ENCODE results near the gene ATP8A1.
"Not testable (repeated sequence)": the region's sequence is repeated elsewhere in the genome, so short reads cannot be mapped to it uniquely, and the experiment has no call there.

ATP8A1 gene

GRCh38 chr4:42656944-42657792 lies at the start of gene ATP8A1:
Gene ATP8A1 (minus strand): TSS chr4:42657105. CDS start chr4:42656873, 232 bp downstream.
- Histone ChIP-seq H3K4me1 (ENCODE audit: control insufficient read depth in 1 of 2, insufficient read depth in 2 of 2, low read length in 2 of 2) (peaks cover 26% of the 10 kb centered on the region in 2 donors), H3K36me3 (ENCODE audit: control insufficient read depth in 1 of 2, insufficient read depth in 2 of 2, low read length in 2 of 2) (no peaks in the 10 kb centered on the region), H3K4me3 (ENCODE audit: low read depth in 1 of 2, low read length in 2 of 2) (peak within 1 kb of the TSS; percentile 87 to 99), H3K27me3 (ENCODE audit: low read depth, low read length) (no peaks in the 10 kb centered on the region), H3K27ac (ENCODE audit: low read length) (peak within 1 kb of the TSS; percentile 91), H3K9me3 (ENCODE audit: control insufficient read depth in 1 of 2, low read length in 2 of 2) (no peaks in the 10 kb centered on the region)

GRCh38 chr4:42706086-42706485 lies 49.2 kb upstream of the ATP8A1 start:
- no peaks in the 10 kb centered on the region for H3K27me3 ChIP-seq (ENCODE audit: low read depth, low read length)
- H3K4me3 ChIP-seq (ENCODE audit: low read depth in 1 of 2, low read length in 2 of 2), result no peak overlapping the region
- no peak overlapping the region for H3K27ac ChIP-seq (ENCODE audit: low read length)
- no peaks in the 10 kb centered on the region for H3K9me3 ChIP-seq (ENCODE audit: control insufficient read depth in 1 of 2, low read length in 2 of 2)
- no peaks in the 10 kb centered on the region for H3K36me3 ChIP-seq (ENCODE audit: control insufficient read depth in 1 of 2, insufficient read depth in 2 of 2, low read length in 2 of 2)
- H3K4me1 ChIP-seq (ENCODE audit: control insufficient read depth in 1 of 2, insufficient read depth in 2 of 2, low read length in 2 of 2), result no peaks in the 10 kb centered on the region

- no peaks in the 10 kb centered on the region for H3K9me3 ChIP-seq (ENCODE audit: control insufficient read depth in 1 of 2, low read length in 2 of 2)
- H3K27me3 ChIP-seq (ENCODE audit: low read depth, low read length), result no peaks in the 10 kb centered on the region
- H3K4me1 ChIP-seq (ENCODE audit: control insufficient read depth in 1 of 2, insufficient read depth in 2 of 2, low read length in 2 of 2), result no peaks in the 10 kb centered on the region
- H3K27ac ChIP-seq (ENCODE audit: low read length), result no peak overlapping the region
- no peak overlapping the region for H3K4me3 ChIP-seq (ENCODE audit: low read depth in 1 of 2, low read length in 2 of 2)
- H3K36me3 ChIP-seq (ENCODE audit: control insufficient read depth in 1 of 2, insufficient read depth in 2 of 2, low read length in 2 of 2), result no peaks in the 10 kb centered on the region
Measured at GRCh38 chr4:42703813-42704212, 46.9 kb upstream of the ATP8A1 start.

GRCh38 chr4:42702895-42703294 lies 46.0 kb upstream of the ATP8A1 start:
- Histone ChIP-seq H3K27me3 (ENCODE audit: low read depth, low read length) (no peaks in the 10 kb centered on the region), H3K27ac (ENCODE audit: low read length) (no peak overlapping the region), H3K36me3 (ENCODE audit: control insufficient read depth in 1 of 2, insufficient read depth in 2 of 2, low read length in 2 of 2) (no peaks in the 10 kb centered on the region), H3K4me3 (ENCODE audit: low read depth in 1 of 2, low read length in 2 of 2) (no peak overlapping the region), H3K4me1 (ENCODE audit: control insufficient read depth in 1 of 2, insufficient read depth in 2 of 2, low read length in 2 of 2) (no peaks in the 10 kb centered on the region), H3K9me3 (ENCODE audit: control insufficient read depth in 1 of 2, low read length in 2 of 2) (no peaks in the 10 kb centered on the region)

GRCh38 chr4:42701780-42702179 lies 44.9 kb upstream of the ATP8A1 start:
- not testable (repeated sequence) for H3K9me3 ChIP-seq (ENCODE audit: control insufficient read depth in 1 of 2, low read length in 2 of 2); H3K36me3 ChIP-seq (ENCODE audit: control insufficient read depth in 1 of 2, insufficient read depth in 2 of 2, low read length in 2 of 2); H3K4me3 ChIP-seq (ENCODE audit: low read depth in 1 of 2, low read length in 2 of 2); H3K4me1 ChIP-seq (ENCODE audit: control insufficient read depth in 1 of 2, insufficient read depth in 2 of 2, low read length in 2 of 2); H3K27ac ChIP-seq (ENCODE audit: low read length); H3K27me3 ChIP-seq (ENCODE audit: low read depth, low read length)

GRCh38 chr4:42690537-42690936 lies 33.6 kb upstream of the ATP8A1 start:
- H3K36me3 ChIP-seq (ENCODE audit: control insufficient read depth in 1 of 2, insufficient read depth in 2 of 2, low read length in 2 of 2), result no peaks in the 10 kb centered on the region
- no peaks in the 10 kb centered on the region for H3K27me3 ChIP-seq (ENCODE audit: low read depth, low read length)
- no peaks in the 10 kb centered on the region for H3K9me3 ChIP-seq (ENCODE audit: control insufficient read depth in 1 of 2, low read length in 2 of 2)
- no peak overlapping the region for H3K4me3 ChIP-seq (ENCODE audit: low read depth in 1 of 2, low read length in 2 of 2)
- no peaks in the 10 kb centered on the region for H3K4me1 ChIP-seq (ENCODE audit: control insufficient read depth in 1 of 2, insufficient read depth in 2 of 2, low read length in 2 of 2)
- H3K27ac ChIP-seq (ENCODE audit: low read length), result no peak overlapping the region

GRCh38 chr4:42683393-42683792 lies 26.5 kb upstream of the ATP8A1 start:
- Histone ChIP-seq H3K27me3 (ENCODE audit: low read depth, low read length) (no peaks in the 10 kb centered on the region), H3K27ac (ENCODE audit: low read length) (no peak overlapping the region), H3K9me3 (ENCODE audit: control insufficient read depth in 1 of 2, low read length in 2 of 2) (no peaks in the 10 kb centered on the region), H3K4me3 (ENCODE audit: low read depth in 1 of 2, low read length in 2 of 2) (no peak overlapping the region), H3K4me1 (ENCODE audit: control insufficient read depth in 1 of 2, insufficient read depth in 2 of 2, low read length in 2 of 2) (no peaks in the 10 kb centered on the region), H3K36me3 (ENCODE audit: control insufficient read depth in 1 of 2, insufficient read depth in 2 of 2, low read length in 2 of 2) (no peaks in the 10 kb centered on the region)

GRCh38 chr4:42678512-42678911 lies 21.6 kb upstream of the ATP8A1 start:
- H3K36me3 ChIP-seq (ENCODE audit: control insufficient read depth in 1 of 2, insufficient read depth in 2 of 2, low read length in 2 of 2), result no peaks in the 10 kb centered on the region

GRCh38 chr4:42676066-42676951 lies 19.4 kb upstream of the ATP8A1 start:
- no peak overlapping the region for H3K4me3 ChIP-seq (ENCODE audit: low read depth in 1 of 2, low read length in 2 of 2)
- H3K27ac ChIP-seq (ENCODE audit: low read length), result no peak overlapping the region
- H3K27me3 ChIP-seq (ENCODE audit: low read depth, low read length), result no peaks in the 10 kb centered on the region
- H3K9me3 ChIP-seq (ENCODE audit: control insufficient read depth in 1 of 2, low read length in 2 of 2), result no peaks in the 10 kb centered on the region
- H3K4me1 ChIP-seq (ENCODE audit: control insufficient read depth in 1 of 2, insufficient read depth in 2 of 2, low read length in 2 of 2), result no peaks in the 10 kb centered on the region
- no peaks in the 10 kb centered on the region for H3K36me3 ChIP-seq (ENCODE audit: control insufficient read depth in 1 of 2, insufficient read depth in 2 of 2, low read length in 2 of 2)

More at GRCh38 chr4:42678512-42678911, 21.6 kb upstream of the ATP8A1 start:
- Histone ChIP-seq H3K9me3 (ENCODE audit: control insufficient read depth in 1 of 2, low read length in 2 of 2) (no peaks in the 10 kb centered on the region), H3K27ac (ENCODE audit: low read length) (no peak overlapping the region), H3K27me3 (ENCODE audit: low read depth, low read length) (no peaks in the 10 kb centered on the region), H3K4me3 (ENCODE audit: low read depth in 1 of 2, low read length in 2 of 2) (no peak overlapping the region), H3K4me1 (ENCODE audit: control insufficient read depth in 1 of 2, insufficient read depth in 2 of 2, low read length in 2 of 2) (no peaks in the 10 kb centered on the region)

GRCh38 chr4:42673082-42673425 lies 16.1 kb upstream of the ATP8A1 start:
- H3K27ac ChIP-seq (ENCODE audit: low read length), result no peak overlapping the region
- H3K4me1 ChIP-seq (ENCODE audit: control insufficient read depth in 1 of 2, insufficient read depth in 2 of 2, low read length in 2 of 2), result no peaks in the 10 kb centered on the region
- H3K27me3 ChIP-seq (ENCODE audit: low read depth, low read length), result no peaks in the 10 kb centered on the region
- no peaks in the 10 kb centered on the region for H3K9me3 ChIP-seq (ENCODE audit: control insufficient read depth in 1 of 2, low read length in 2 of 2)
- no peaks in the 10 kb centered on the region for H3K36me3 ChIP-seq (ENCODE audit: control insufficient read depth in 1 of 2, insufficient read depth in 2 of 2, low read length in 2 of 2)
- H3K4me3 ChIP-seq (ENCODE audit: low read depth in 1 of 2, low read length in 2 of 2), result no peak overlapping the region

GRCh38 chr4:42672359-42673081 lies 15.6 kb upstream of the ATP8A1 start:
- Histone ChIP-seq H3K4me1 (ENCODE audit: control insufficient read depth in 1 of 2, insufficient read depth in 2 of 2, low read length in 2 of 2) (no peaks in the 10 kb centered on the region), H3K27ac (ENCODE audit: low read length) (no peak overlapping the region), H3K27me3 (ENCODE audit: low read depth, low read length) (no peaks in the 10 kb centered on the region), H3K4me3 (ENCODE audit: low read depth in 1 of 2, low read length in 2 of 2) (no peak overlapping the region), H3K36me3 (ENCODE audit: control insufficient read depth in 1 of 2, insufficient read depth in 2 of 2, low read length in 2 of 2) (no peaks in the 10 kb centered on the region), H3K9me3 (ENCODE audit: control insufficient read depth in 1 of 2, low read length in 2 of 2) (no peaks in the 10 kb centered on the region)
